PC-9 (cell line): ENCODE measurements around the gene ZBTB4.
"Not testable (repeated sequence)": the region's sequence is repeated elsewhere in the genome, so short reads cannot be mapped to it uniquely, and the experiment has no call there.

Experiments used
- EZH2 ChIP-seq: fragments of 200-600 bp; sonication (generic); IDR thresholded peaks from 2 replicates; pipeline ENCODE4 v1.8.0; 2017; ENCODE audit warnings: antibody characterized with exemption, low read depth
- TF ChIP-seq, protein P1 (sequence below): fragments of 200-600 bp; sonication (generic); conservative IDR thresholded peaks from 2 replicates; pipeline ENCODE4 v1.6.1; 2017; ENCODE audit warnings: mixed run types, antibody characterized with exemption, mild to moderate bottlenecking, moderate library complexity

DNA sequence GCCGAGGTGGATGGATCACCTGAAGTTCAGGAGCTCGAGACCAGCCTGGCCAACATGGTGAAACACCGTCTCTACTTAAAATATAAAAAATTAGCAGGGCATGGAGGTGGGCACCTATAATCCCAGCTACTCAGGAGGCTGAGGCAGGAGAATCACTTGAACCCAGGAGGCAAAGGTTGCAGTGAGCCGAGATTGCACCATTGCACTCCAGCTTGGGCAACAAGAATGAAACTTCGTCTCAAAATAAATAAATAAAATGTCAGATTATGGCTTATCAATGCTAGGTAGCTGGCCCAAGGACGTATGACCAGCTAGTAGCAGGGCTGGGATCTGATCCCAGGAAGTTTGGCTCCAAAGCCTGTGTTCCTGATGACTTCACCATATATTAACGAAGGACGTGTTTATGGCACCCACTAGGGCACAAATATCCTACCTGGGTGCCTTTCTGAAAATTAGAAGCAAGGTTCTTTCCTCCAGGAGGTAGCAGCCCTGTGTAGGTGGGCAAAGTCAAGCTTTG, 8.9 kb downstream of the ZBTB4 start:
- TF ChIP-seq, protein P1, sequence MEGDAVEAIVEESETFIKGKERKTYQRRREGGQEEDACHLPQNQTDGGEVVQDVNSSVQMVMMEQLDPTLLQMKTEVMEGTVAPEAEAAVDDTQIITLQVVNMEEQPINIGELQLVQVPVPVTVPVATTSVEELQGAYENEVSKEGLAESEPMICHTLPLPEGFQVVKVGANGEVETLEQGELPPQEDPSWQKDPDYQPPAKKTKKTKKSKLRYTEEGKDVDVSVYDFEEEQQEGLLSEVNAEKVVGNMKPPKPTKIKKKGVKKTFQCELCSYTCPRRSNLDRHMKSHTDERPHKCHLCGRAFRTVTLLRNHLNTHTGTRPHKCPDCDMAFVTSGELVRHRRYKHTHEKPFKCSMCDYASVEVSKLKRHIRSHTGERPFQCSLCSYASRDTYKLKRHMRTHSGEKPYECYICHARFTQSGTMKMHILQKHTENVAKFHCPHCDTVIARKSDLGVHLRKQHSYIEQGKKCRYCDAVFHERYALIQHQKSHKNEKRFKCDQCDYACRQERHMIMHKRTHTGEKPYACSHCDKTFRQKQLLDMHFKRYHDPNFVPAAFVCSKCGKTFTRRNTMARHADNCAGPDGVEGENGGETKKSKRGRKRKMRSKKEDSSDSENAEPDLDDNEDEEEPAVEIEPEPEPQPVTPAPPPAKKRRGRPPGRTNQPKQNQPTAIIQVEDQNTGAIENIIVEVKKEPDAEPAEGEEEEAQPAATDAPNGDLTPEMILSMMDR, result not testable (repeated sequence)
- TF ChIP-seq EZH2, result not testable (repeated sequence)
